ENCODE data around the gene SYNE2.

- TF ChIP-seq CTCF (IDR thresholded peaks at IDR 0.05), result no peak
- TF ChIP-seq EZH2 (IDR thresholded peaks at IDR 0.05), result no peak
- no peak for TF ChIP-seq EZH2phosphoT487 (IDR thresholded peaks at IDR 0.05)
Measured at GRCh38 chr14:63951021-63951420, 98.2 kb downstream of the SYNE2 start.

Data from neural progenitor cell (in vitro differentiated cells).